DND-41 (cell line): ENCODE results near the gene SLC2A14.

Source experiments
- CTCF ChIP-seq: IDR thresholded peaks from 2 replicates; pipeline ENCODE4 v1.5.1; 2012; ENCODE audit warnings: borderline replicate concordance, low read length, moderate library complexity, mild to moderate bottlenecking; ENCODE audit not compliant: poor library complexity, severe bottlenecking; ENCODE audit errors: extremely low read depth
- EZH2 ChIP-seq: IDR thresholded peaks from 3 replicates; pipeline ENCODE4 v1.6.1; 2012; ENCODE audit warnings: borderline replicate concordance, low read depth, mild to moderate bottlenecking, moderate library complexity, low read length, inconsistent platforms; ENCODE audit not compliant: severe bottlenecking

GRCh38 chr12:7868391-7868790 is 4.3 kb downstream of the SLC2A14 start:
- no peak for TF ChIP-seq CTCF
- no peak for TF ChIP-seq EZH2
